ENCODE measurements around the gene PKIG. TPM values are rescaled to one million over a fixed set of nuclear protein-coding genes. Genes with fewer than 3 reads are reported as not detected.

Gene PKIG
- total and polyA plus RNA-seq, 9 of the 15 experiments (the other 6 are each of a cell fraction or from before 2014, with no cell fraction given), result 0.13 to 7.0 (median 4.7) TPM

GRCh38 chr20:44615169-44615791, 32.9 kb downstream of the PKIG start:
- 0 out of 4 replicates have a peak overlapping the region, but pooled peaks of 1 of the 2 experiments have one; percentile 20 for H3K9ac ChIP-seq (ENCODE audit: insufficient read depth in 1 of 2, low read depth in 2 of 2, low read length in 2 of 2)
- ChIA-PET CTCF (ENCODE audit: low intra/inter-chr PET ratio) (no interaction called here), POLR2A (interaction anchor here (1.3 kb wide), 1 partner anchor 11 kb away, joined by 3 read pairs; no protein-coding TSS in a partner anchor)
- no peak overlapping the region for H3K27ac ChIP-seq (ENCODE audit: extremely low read depth, low read depth, low read length)
- FAIRE-seq (no peak), DNase-seq (ENCODE audit: extremely low read depth in 1 of 4, low spot score in 3 of 4) (no peak), ATAC-seq (no peak)
- 78% methylated on average over 9 of the region's 10 CpGs for WGBS (ENCODE audit: insufficient coverage, low coverage, missing lambda C conversion rate)
- BruUV-seq (replicated peaks), result no TSS peak
- H3K4me2 ChIP-seq (ENCODE audit: insufficient read depth, low read length), result no peak overlapping the region
- no peak overlapping the region for H2AFZ ChIP-seq (ENCODE audit: low read depth, low read length)
- no peak overlapping the region for H3K4me3 ChIP-seq
- in situ Hi-C loops (cut with MboI), result no loop called here
- no peaks in the 10 kb centered on the region for H3K36me3 ChIP-seq (ENCODE audit: control insufficient read depth, insufficient read depth, low read length)
- H4K20me1 ChIP-seq (replicated peaks; ENCODE audit: control insufficient read depth, insufficient read depth, low read length), result no peaks in the 10 kb centered on the region
- intact Hi-C loops (cut with micrococcal nuclease), result no loop called here
- no peaks in the 10 kb centered on the region for H3K9me1 ChIP-seq (ENCODE audit: control insufficient read depth, insufficient read depth, low read length)
- H3K27me3 ChIP-seq (ENCODE audit: control insufficient read depth in 2 of 2, insufficient read depth in 2 of 2, low read length in 2 of 2), result no peaks in the 10 kb centered on the region
- H3K4me1 ChIP-seq (replicated peaks in 1 of 2; ENCODE audit: control insufficient read depth in 2 of 2, insufficient read depth in 2 of 2, low read length in 2 of 2), result peaks cover 10 to 26% of the 10 kb centered on the region in 2 experiments; a peak in 4 of 5 replicates
- H3K79me2 ChIP-seq (ENCODE audit: control insufficient read depth, insufficient read depth, low read length), result no peaks in the 10 kb centered on the region
- H3K9me3 ChIP-seq (replicated peaks; ENCODE audit: control insufficient read depth, insufficient read depth, low read depth, low read length), result no peaks in the 10 kb centered on the region
- no peak for TF ChIP-seq ZNF41 (CRISPR knock-in tag; conservative IDR thresholded peaks at IDR 0.05)
- no peak for TF ChIP-seq XRCC3 (IDR thresholded peaks at IDR 0.05)
- TF ChIP-seq ZNF24 (IDR thresholded peaks at IDR 0.05), result no peak
- TF ChIP-seq PATZ1 (CRISPR knock-in tag; IDR thresholded peaks at IDR 0.05; ENCODE audit: borderline replicate concordance), result no peak
- TF ChIP-seq ZNF197 (CRISPR knock-in tag; IDR thresholded peaks at IDR 0.05; ENCODE audit: low read depth), result no peak
- no peak for TF ChIP-seq ZNF780A (CRISPR knock-in tag; IDR thresholded peaks at IDR 0.05)
- TF ChIP-seq XRCC4 (IDR thresholded peaks at IDR 0.05; ENCODE audit: extremely low read depth, insufficient read depth, insufficient read length), result no peak
- no peak for TF ChIP-seq NBN (IDR thresholded peaks at IDR 0.05; ENCODE audit: low read depth)
- TF ChIP-seq, protein P1, sequence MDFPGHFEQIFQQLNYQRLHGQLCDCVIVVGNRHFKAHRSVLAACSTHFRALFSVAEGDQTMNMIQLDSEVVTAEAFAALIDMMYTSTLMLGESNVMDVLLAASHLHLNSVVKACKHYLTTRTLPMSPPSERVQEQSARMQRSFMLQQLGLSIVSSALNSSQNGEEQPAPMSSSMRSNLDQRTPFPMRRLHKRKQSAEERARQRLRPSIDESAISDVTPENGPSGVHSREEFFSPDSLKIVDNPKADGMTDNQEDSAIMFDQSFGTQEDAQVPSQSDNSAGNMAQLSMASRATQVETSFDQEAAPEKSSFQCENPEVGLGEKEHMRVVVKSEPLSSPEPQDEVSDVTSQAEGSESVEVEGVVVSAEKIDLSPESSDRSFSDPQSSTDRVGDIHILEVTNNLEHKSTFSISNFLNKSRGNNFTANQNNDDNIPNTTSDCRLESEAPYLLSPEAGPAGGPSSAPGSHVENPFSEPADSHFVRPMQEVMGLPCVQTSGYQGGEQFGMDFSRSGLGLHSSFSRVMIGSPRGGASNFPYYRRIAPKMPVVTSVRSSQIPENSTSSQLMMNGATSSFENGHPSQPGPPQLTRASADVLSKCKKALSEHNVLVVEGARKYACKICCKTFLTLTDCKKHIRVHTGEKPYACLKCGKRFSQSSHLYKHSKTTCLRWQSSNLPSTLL (IDR thresholded peaks at IDR 0.05), result no peak

Measured in K562 (cell line).